ENCODE measurements around the gene CDC42EP5.

Gene CDC42EP5

GRCh38 chr19:54421521-54421920 lies 51.6 kb downstream of the CDC42EP5 start:
- Histone ChIP-seq H3K27ac (ENCODE audit: low read depth, low read length) (peak overlapping the region; percentile 99), H3K27me3 (ENCODE audit: control insufficient read depth, insufficient read depth, low read length) (peaks cover 5% of the 10 kb centered on the region; the same call in 1 of the 2 replicates), H3K36me3 (ENCODE audit: control insufficient read depth, insufficient read depth, low read length) (peaks cover 12% of the 10 kb centered on the region), H3K9me3 (ENCODE audit: control insufficient read depth, insufficient read depth, low read length) (no peaks in the 10 kb centered on the region), H3K4me3 (ENCODE audit: low read depth, low read length) (peak overlapping the region; percentile 24; the same call in 1 of the 2 replicates), H3K9ac (ENCODE audit: low read depth, low read length) (no peak overlapping the region), H3K4me1 (ENCODE audit: control insufficient read depth, insufficient read depth, low read length) (peaks cover 35% of the 10 kb centered on the region)

- peaks cover 35% of the 10 kb centered on the region for H3K4me1 ChIP-seq (ENCODE audit: control insufficient read depth, insufficient read depth, low read length)
- peaks cover 8% of the 10 kb centered on the region for H3K27me3 ChIP-seq (ENCODE audit: control insufficient read depth, insufficient read depth, low read length)
- peaks cover 12% of the 10 kb centered on the region for H3K36me3 ChIP-seq (ENCODE audit: control insufficient read depth, insufficient read depth, low read length)
- peak overlapping the region; percentile 24; the same call in 1 of the 2 replicates for H3K4me3 ChIP-seq (ENCODE audit: low read depth, low read length)
- peak overlapping the region; percentile 99 for H3K27ac ChIP-seq (ENCODE audit: low read depth, low read length)
- H3K9ac ChIP-seq (ENCODE audit: low read depth, low read length) = no peak overlapping the region
- no peaks in the 10 kb centered on the region for H3K9me3 ChIP-seq (ENCODE audit: control insufficient read depth, insufficient read depth, low read length)
Measured at GRCh38 chr19:54421169-54421516, 52.0 kb downstream of the CDC42EP5 start.

DNA sequence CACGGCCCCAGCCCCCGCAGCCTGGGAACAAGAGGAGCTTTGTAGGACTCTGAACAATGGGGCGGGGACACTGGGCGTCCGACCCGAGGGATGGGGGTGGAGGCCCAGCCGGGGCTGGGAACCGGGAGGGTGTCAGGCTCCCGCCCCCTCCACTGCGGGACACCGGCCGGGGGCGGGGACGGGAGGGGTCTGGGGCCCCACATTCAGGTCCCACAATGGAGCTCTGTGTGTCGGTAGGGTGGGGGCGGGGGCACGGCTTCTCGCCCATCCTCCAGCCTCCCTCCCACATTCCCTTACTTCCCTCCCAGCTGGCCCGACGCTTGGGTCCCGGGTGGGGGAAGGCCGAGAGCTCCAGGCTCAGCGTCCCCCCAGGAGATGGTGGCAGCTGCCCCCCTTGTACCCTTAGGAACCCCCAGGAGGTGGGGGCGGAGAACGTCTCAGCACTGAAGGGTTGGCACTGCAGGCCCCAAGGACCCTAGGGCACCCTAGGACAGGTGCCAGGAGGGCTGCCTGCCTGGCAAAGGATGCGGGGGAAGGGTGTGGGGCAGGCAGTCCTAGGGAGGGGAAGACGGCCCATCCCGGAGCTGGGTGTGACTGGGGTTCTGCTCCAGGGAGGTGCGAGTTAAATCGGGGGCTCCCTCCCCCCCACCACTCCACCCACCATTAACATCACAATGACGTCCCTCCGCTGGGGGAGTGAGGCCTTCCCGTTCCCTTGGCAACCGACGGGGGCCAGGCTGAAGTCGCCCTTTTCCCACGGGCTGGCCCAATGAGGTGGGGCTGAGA lies 52.5 kb downstream of the CDC42EP5 start:
- Histone ChIP-seq H3K27ac (ENCODE audit: low read depth, low read length) (peak overlapping the region; percentile 99), H3K27me3 (ENCODE audit: control insufficient read depth, insufficient read depth, low read length) (peaks cover 14% of the 10 kb centered on the region), H3K9ac (ENCODE audit: low read depth, low read length) (peak overlapping the region; percentile 7; the same call in 1 of the 2 replicates)

DNA sequence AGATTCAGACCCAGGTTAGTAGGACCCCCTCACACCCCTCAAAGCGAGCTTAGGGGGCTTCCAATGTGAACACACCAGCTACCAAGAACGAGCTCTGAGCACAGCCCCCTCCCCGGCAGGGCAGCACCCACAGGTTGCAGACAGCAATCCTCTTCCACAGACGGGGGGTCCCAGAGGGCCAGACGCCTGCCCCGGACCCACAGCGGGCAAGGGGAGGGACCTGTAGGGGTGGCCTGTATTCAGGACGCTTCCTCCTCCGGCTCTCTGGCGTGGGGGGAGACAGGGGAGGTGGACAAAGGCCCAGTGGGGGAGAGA lies 53.1 kb downstream of the CDC42EP5 start:
- no peaks in the 10 kb centered on the region for H3K9me3 ChIP-seq (ENCODE audit: control insufficient read depth, insufficient read depth, low read length)
- H3K9ac ChIP-seq (ENCODE audit: low read depth, low read length) = peak overlapping the region; percentile 20; the same call in 1 of the 2 replicates
- peaks cover 10% of the 10 kb centered on the region for H3K36me3 ChIP-seq (ENCODE audit: control insufficient read depth, insufficient read depth, low read length)
- H3K27ac ChIP-seq (ENCODE audit: low read depth, low read length) = peak overlapping the region; percentile 99
- H3K4me3 ChIP-seq (ENCODE audit: low read depth, low read length) = peak overlapping the region; percentile 65; the same call in 1 of the 2 replicates
- H3K4me1 ChIP-seq (ENCODE audit: control insufficient read depth, insufficient read depth, low read length) = peaks cover 35% of the 10 kb centered on the region
- peaks cover 17% of the 10 kb centered on the region for H3K27me3 ChIP-seq (ENCODE audit: control insufficient read depth, insufficient read depth, low read length)

More for the DNA sequence above, 52.5 kb downstream of the CDC42EP5 start:
- Histone ChIP-seq H3K36me3 (ENCODE audit: control insufficient read depth, insufficient read depth, low read length) (peaks cover 10% of the 10 kb centered on the region), H3K4me3 (ENCODE audit: low read depth, low read length) (peak overlapping the region; percentile 65), H3K4me1 (ENCODE audit: control insufficient read depth, insufficient read depth, low read length) (peaks cover 35% of the 10 kb centered on the region), H3K9me3 (ENCODE audit: control insufficient read depth, insufficient read depth, low read length) (no peaks in the 10 kb centered on the region)

- Histone ChIP-seq H3K27ac (ENCODE audit: low read depth, low read length) (peak overlapping the region; percentile 99), H3K27me3 (ENCODE audit: control insufficient read depth, insufficient read depth, low read length) (peaks cover 25% of the 10 kb centered on the region), H3K4me3 (ENCODE audit: low read depth, low read length) (0 out of 2 replicates have a peak overlapping the region, but pooled peaks have one; percentile 65), H3K9me3 (ENCODE audit: control insufficient read depth, insufficient read depth, low read length) (peaks cover 4% of the 10 kb centered on the region), H3K4me1 (ENCODE audit: control insufficient read depth, insufficient read depth, low read length) (peaks cover 35% of the 10 kb centered on the region), H3K36me3 (ENCODE audit: control insufficient read depth, insufficient read depth, low read length) (peaks cover 8% of the 10 kb centered on the region; the same call in 1 of the 2 replicates), H3K9ac (ENCODE audit: low read depth, low read length) (no peak overlapping the region)
Measured at GRCh38 chr19:54418930-54419800, 53.9 kb downstream of the CDC42EP5 start.

DNA sequence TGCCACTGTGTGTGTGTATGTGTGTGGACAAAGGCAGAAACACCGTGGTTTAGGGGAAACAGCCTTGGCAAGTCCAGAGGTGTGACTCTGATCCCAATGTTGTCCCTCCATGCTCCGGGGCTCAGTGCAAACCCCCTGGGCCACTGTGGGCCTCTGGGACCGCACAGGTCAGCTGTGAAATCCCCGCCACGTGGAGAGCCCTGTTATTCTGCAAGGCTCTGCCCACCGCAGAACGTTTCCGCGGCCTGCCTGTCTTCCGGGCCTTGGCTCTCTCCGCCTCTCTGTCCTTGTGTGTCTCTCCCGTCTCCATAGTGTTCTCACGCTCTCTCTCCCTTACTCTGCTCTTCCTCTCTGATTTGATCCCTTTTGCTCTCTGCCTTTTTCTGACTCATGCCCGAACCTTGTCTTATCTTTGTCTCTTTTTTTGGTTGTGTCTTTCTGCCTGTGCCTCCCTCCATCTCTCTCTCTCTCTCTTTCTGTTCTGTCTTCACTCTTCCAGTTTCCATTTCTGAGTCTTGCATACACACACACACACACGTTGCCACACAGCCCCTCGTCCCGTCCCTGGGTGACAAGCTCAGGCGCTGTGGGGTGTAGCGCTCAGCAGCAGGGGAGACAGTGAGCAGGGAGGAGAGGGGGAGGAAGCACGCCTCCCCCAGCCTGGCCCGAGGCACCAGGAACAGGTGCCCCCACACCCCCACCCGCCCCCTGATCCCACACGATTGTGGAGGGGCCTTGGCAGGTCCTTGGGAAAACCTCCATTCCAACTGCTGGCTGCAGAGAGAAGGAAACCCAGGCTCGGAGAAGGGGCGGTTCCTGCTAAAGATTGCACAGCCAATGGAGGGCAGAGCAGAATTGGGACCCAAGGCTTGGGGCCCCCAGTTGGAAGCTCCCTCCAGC lies 54.8 kb downstream of the CDC42EP5 start:
- H3K36me3 ChIP-seq (ENCODE audit: control insufficient read depth, insufficient read depth, low read length) = peaks cover 6% of the 10 kb centered on the region; the same call in 1 of the 2 replicates
- peak overlapping the region; percentile 40 for H3K27ac ChIP-seq (ENCODE audit: low read depth, low read length)
- H3K4me3 ChIP-seq (ENCODE audit: low read depth, low read length) = no peak overlapping the region
- H3K4me1 ChIP-seq (ENCODE audit: control insufficient read depth, insufficient read depth, low read length) = peaks cover 35% of the 10 kb centered on the region
- no peak overlapping the region for H3K9ac ChIP-seq (ENCODE audit: low read depth, low read length)
- peaks cover 8% of the 10 kb centered on the region for H3K9me3 ChIP-seq (ENCODE audit: control insufficient read depth, insufficient read depth, low read length)
- H3K27me3 ChIP-seq (ENCODE audit: control insufficient read depth, insufficient read depth, low read length) = peaks cover 29% of the 10 kb centered on the region

DNA sequence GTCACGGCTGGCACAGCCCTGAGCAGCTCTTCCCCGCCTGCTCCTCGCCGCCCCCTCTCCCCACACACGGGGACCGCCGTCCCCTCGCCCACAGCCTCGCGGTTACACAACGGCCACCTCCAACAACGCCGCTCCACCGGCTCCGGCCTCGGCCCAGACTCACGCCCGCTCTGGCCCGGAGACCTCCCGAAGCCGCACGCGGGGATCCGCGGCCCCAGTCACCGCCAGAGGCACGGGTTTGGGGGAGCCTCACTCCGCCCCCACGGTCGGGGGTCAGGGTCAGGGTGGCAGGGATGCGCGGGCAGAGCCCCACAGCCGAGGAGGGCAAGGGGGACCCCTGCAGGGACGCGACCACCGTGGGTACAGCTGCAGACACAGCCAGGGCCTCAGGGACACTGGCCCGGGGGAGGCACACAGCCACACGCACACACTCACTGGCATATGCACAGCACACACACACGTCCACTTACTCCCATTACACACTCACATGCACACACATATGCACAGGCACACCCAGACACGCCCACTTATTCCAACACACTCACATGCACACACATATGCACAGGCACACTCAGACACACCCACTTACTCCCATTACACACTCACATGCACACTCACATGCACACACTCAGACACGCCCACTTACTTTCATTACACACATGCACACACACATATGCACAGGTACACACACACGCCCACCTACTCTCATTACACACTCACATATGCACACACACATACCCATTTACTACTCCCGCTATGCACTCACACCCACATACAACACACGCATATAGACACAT lies 56.2 kb downstream of the CDC42EP5 start:
- peak overlapping the region; percentile 68 for H3K4me3 ChIP-seq (ENCODE audit: low read depth, low read length)
- peaks cover 3% of the 10 kb centered on the region; the same call in 1 of the 2 replicates for H3K36me3 ChIP-seq (ENCODE audit: control insufficient read depth, insufficient read depth, low read length)
- H3K9ac ChIP-seq (ENCODE audit: low read depth, low read length) = no peak overlapping the region
- peaks cover 8% of the 10 kb centered on the region for H3K9me3 ChIP-seq (ENCODE audit: control insufficient read depth, insufficient read depth, low read length)
- H3K4me1 ChIP-seq (ENCODE audit: control insufficient read depth, insufficient read depth, low read length) = peaks cover 29% of the 10 kb centered on the region
- H3K27me3 ChIP-seq (ENCODE audit: control insufficient read depth, insufficient read depth, low read length) = peaks cover 34% of the 10 kb centered on the region
- no peak overlapping the region for H3K27ac ChIP-seq (ENCODE audit: low read depth, low read length)

- Histone ChIP-seq H3K27me3 (ENCODE audit: control insufficient read depth, insufficient read depth, low read length) (peaks cover 34% of the 10 kb centered on the region), H3K27ac (ENCODE audit: low read depth, low read length) (no peak overlapping the region), H3K4me3 (ENCODE audit: low read depth, low read length) (peak overlapping the region; percentile 68), H3K4me1 (ENCODE audit: control insufficient read depth, insufficient read depth, low read length) (peaks cover 21% of the 10 kb centered on the region), H3K9ac (ENCODE audit: low read depth, low read length) (no peak overlapping the region; the same call in 1 of the 2 replicates), H3K36me3 (ENCODE audit: control insufficient read depth, insufficient read depth, low read length) (peaks cover 3% of the 10 kb centered on the region; the same call in 1 of the 2 replicates), H3K9me3 (ENCODE audit: control insufficient read depth, insufficient read depth, low read length) (peaks cover 8% of the 10 kb centered on the region)
Measured at GRCh38 chr19:54415901-54416673, 57.0 kb downstream of the CDC42EP5 start.

DNA sequence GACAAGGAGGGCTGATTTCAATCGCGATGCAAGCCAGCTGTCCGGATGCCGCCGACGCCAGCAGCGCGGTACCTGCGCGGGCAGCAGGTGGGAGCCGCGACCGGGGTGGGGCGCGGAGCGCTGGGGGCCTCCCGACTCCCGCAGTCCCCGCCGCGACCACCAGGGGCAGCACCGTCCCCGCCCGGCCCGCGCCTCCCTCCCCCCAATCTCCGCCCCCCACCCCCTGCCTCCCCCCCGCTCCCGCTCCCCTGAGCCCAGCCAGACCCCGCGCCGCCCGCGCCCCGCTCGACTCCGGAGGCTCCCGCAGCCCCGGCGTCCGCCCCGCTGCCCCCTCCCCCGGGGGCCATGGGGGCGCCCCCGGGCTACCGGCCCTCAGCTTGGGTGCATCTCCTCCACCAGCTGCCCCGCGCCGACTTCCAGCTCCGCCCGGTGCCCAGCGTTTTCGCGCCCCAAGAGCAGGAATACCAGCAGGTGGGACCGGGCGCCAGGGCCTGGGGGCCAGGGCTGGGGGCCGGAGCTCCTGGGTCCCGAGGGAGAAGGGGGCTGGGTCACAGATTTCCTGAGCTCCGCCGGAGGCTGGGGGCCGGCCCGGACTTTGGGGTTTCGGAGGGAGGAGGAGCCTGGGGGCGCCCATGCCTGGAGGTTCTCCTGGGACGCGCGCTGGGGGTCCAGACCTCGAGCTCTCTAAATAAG lies 57.7 kb downstream of the CDC42EP5 start, which contains the start of gene TTYH1:
Gene TTYH1, plus strand, starts transcription at position 257 of the 693 bp plus-strand sequence. Its CDS starts 89 bp downstream, at position 346.
- peaks cover 34% of the 10 kb centered on the region for H3K27me3 ChIP-seq (ENCODE audit: control insufficient read depth, insufficient read depth, low read length)
- peak within 1 kb of the TSS; percentile 68 for H3K4me3 ChIP-seq (ENCODE audit: low read depth, low read length)
- no peak within 1 kb of the TSS; the same call in 1 of the 2 replicates for H3K9ac ChIP-seq (ENCODE audit: low read depth, low read length)
- peaks cover 23% of the 10 kb centered on the region for H3K4me1 ChIP-seq (ENCODE audit: control insufficient read depth, insufficient read depth, low read length)
- H3K36me3 ChIP-seq (ENCODE audit: control insufficient read depth, insufficient read depth, low read length) = peaks cover 3% of the 10 kb centered on the region; the same call in 1 of the 2 replicates
- no peak within 1 kb of the TSS for H3K27ac ChIP-seq (ENCODE audit: low read depth, low read length)
- peaks cover 8% of the 10 kb centered on the region for H3K9me3 ChIP-seq (ENCODE audit: control insufficient read depth, insufficient read depth, low read length)
